Measurements from ENCODE around the gene PRR23E. TPM values are rescaled to one million over a fixed set of nuclear protein-coding genes. Genes with fewer than 3 reads are reported as not detected.

PRR23E gene
- total RNA-seq, 1 donor from 2014 or later: not detected

- H3K27me3 ChIP-seq (ENCODE audit: control insufficient read depth in 3 of 3, insufficient read depth in 3 of 3, low read length in 3 of 3): peaks cover 2 to 18% (median 3%) of the 10 kb centered on the region in 3 donors
- H3K4me1 ChIP-seq (ENCODE audit: control insufficient read depth in 3 of 3, insufficient read depth in 3 of 3, low read length in 3 of 3): peaks cover 0 to 8% (median 5%) of the 10 kb centered on the region in 3 donors
- no peaks in the 10 kb centered on the region for H3K9me3 ChIP-seq (ENCODE audit: control insufficient read depth in 3 of 3, low read length in 3 of 3)
- no peak overlapping the region for H3K4me3 ChIP-seq (ENCODE audit: low read length in 3 of 3)
- no peak overlapping the region for H3K9ac ChIP-seq (ENCODE audit: low read depth in 1 of 3, low read length in 3 of 3)
- no peaks in the 10 kb centered on the region for H3K36me3 ChIP-seq (ENCODE audit: control insufficient read depth in 3 of 3, insufficient read depth in 3 of 3, low read length in 3 of 3)
- no peak overlapping the region for H3K27ac ChIP-seq (ENCODE audit: low read depth, low read length)
Observed at GRCh38 chr3:127212711-127213110, 19.8 kb downstream of the PRR23E start.

GRCh38 chr3:127213381-127213918 lies 20.5 kb downstream of the PRR23E start:
- Histone ChIP-seq H3K27ac (ENCODE audit: low read depth, low read length) (no peak overlapping the region), H3K27me3 (ENCODE audit: control insufficient read depth in 3 of 3, insufficient read depth in 3 of 3, low read length in 3 of 3) (peaks cover 3 to 25% (median 9%) of the 10 kb centered on the region in 3 donors), H3K4me3 (ENCODE audit: low read length in 3 of 3) (no peak overlapping the region), H3K36me3 (ENCODE audit: control insufficient read depth in 3 of 3, insufficient read depth in 3 of 3, low read length in 3 of 3) (no peaks in the 10 kb centered on the region), H3K4me1 (ENCODE audit: control insufficient read depth in 3 of 3, insufficient read depth in 3 of 3, low read length in 3 of 3) (peaks cover 0 to 13% (median 7%) of the 10 kb centered on the region in 3 donors), H3K9ac (ENCODE audit: low read depth in 1 of 3, low read length in 3 of 3) (no peak overlapping the region), H3K9me3 (ENCODE audit: control insufficient read depth in 3 of 3, low read length in 3 of 3) (no peaks in the 10 kb centered on the region)

- Histone ChIP-seq H3K27me3 (ENCODE audit: control insufficient read depth in 3 of 3, insufficient read depth in 3 of 3, low read length in 3 of 3) (peaks cover 3 to 29% (median 9%) of the 10 kb centered on the region in 3 donors), H3K9me3 (ENCODE audit: control insufficient read depth in 3 of 3, low read length in 3 of 3) (no peaks in the 10 kb centered on the region), H3K4me1 (ENCODE audit: control insufficient read depth in 3 of 3, insufficient read depth in 3 of 3, low read length in 3 of 3) (peaks cover 0 to 13% (median 7%) of the 10 kb centered on the region in 3 donors)
Observed at GRCh38 chr3:127214975-127215374, 22.0 kb downstream of the PRR23E start.

GRCh38 chr3:127215714-127216414 lies 22.9 kb downstream of the PRR23E start:
- no peaks in the 10 kb centered on the region for H3K9me3 ChIP-seq (ENCODE audit: control insufficient read depth in 3 of 3, low read length in 3 of 3)
- H3K4me1 ChIP-seq (ENCODE audit: control insufficient read depth in 3 of 3, insufficient read depth in 3 of 3, low read length in 3 of 3): peaks cover 0 to 20% (median 13%) of the 10 kb centered on the region in 3 donors
- no peak overlapping the region for H3K27ac ChIP-seq (ENCODE audit: low read depth, low read length)
- no peak overlapping the region for H3K4me3 ChIP-seq (ENCODE audit: low read length in 3 of 3)
- no peak overlapping the region for H3K9ac ChIP-seq (ENCODE audit: low read depth in 1 of 3, low read length in 3 of 3)
- H3K27me3 ChIP-seq (ENCODE audit: control insufficient read depth in 3 of 3, insufficient read depth in 3 of 3, low read length in 3 of 3): peaks cover 3 to 27% (median 15%) of the 10 kb centered on the region in 3 donors
- no peaks in the 10 kb centered on the region for H3K36me3 ChIP-seq (ENCODE audit: control insufficient read depth in 3 of 3, insufficient read depth in 3 of 3, low read length in 3 of 3)

More at GRCh38 chr3:127214975-127215374, 22.0 kb downstream of the PRR23E start:
- H3K9ac ChIP-seq (ENCODE audit: low read depth in 1 of 3, low read length in 3 of 3): no peak overlapping the region
- H3K27ac ChIP-seq (ENCODE audit: low read depth, low read length): no peak overlapping the region
- no peak overlapping the region for H3K4me3 ChIP-seq (ENCODE audit: low read length in 3 of 3)
- H3K36me3 ChIP-seq (ENCODE audit: control insufficient read depth in 3 of 3, insufficient read depth in 3 of 3, low read length in 3 of 3): no peaks in the 10 kb centered on the region

- Histone ChIP-seq H3K9ac (ENCODE audit: low read depth in 1 of 3, low read length in 3 of 3) (no peak overlapping the region), H3K4me1 (ENCODE audit: control insufficient read depth in 3 of 3, insufficient read depth in 3 of 3, low read length in 3 of 3) (peaks cover 0 to 21% (median 13%) of the 10 kb centered on the region in 3 donors), H3K27me3 (ENCODE audit: control insufficient read depth in 3 of 3, insufficient read depth in 3 of 3, low read length in 3 of 3) (peaks cover 3 to 25% (median 19%) of the 10 kb centered on the region in 3 donors), H3K4me3 (ENCODE audit: low read length in 3 of 3) (no peak overlapping the region), H3K36me3 (ENCODE audit: control insufficient read depth in 3 of 3, insufficient read depth in 3 of 3, low read length in 3 of 3) (no peaks in the 10 kb centered on the region), H3K27ac (ENCODE audit: low read depth, low read length) (no peak overlapping the region), H3K9me3 (ENCODE audit: control insufficient read depth in 3 of 3, low read length in 3 of 3) (no peaks in the 10 kb centered on the region)
Observed at GRCh38 chr3:127216415-127217261, 23.7 kb downstream of the PRR23E start.

- Histone ChIP-seq H3K27me3 (ENCODE audit: control insufficient read depth in 3 of 3, insufficient read depth in 3 of 3, low read length in 3 of 3) (peaks cover 6 to 31% (median 26%) of the 10 kb centered on the region in 3 donors), H3K4me3 (ENCODE audit: low read length in 3 of 3) (no peak overlapping the region), H3K36me3 (ENCODE audit: control insufficient read depth in 3 of 3, insufficient read depth in 3 of 3, low read length in 3 of 3) (no peaks in the 10 kb centered on the region), H3K9me3 (ENCODE audit: control insufficient read depth in 3 of 3, low read length in 3 of 3) (no peaks in the 10 kb centered on the region), H3K9ac (ENCODE audit: low read depth in 1 of 3, low read length in 3 of 3) (no peak overlapping the region), H3K4me1 (ENCODE audit: control insufficient read depth in 3 of 3, insufficient read depth in 3 of 3, low read length in 3 of 3) (peaks cover 0 to 21% (median 13%) of the 10 kb centered on the region in 3 donors), H3K27ac (ENCODE audit: low read depth, low read length) (no peak overlapping the region)
Observed at GRCh38 chr3:127217596-127218453, 24.9 kb downstream of the PRR23E start.

- Histone ChIP-seq H3K27me3 (ENCODE audit: control insufficient read depth in 3 of 3, insufficient read depth in 3 of 3, low read length in 3 of 3) (peaks cover 9 to 38% (median 33%) of the 10 kb centered on the region in 3 donors), H3K4me3 (ENCODE audit: low read length in 3 of 3) (no peak overlapping the region), H3K4me1 (ENCODE audit: control insufficient read depth in 3 of 3, insufficient read depth in 3 of 3, low read length in 3 of 3) (peaks cover 0 to 21% (median 13%) of the 10 kb centered on the region in 3 donors), H3K9me3 (ENCODE audit: control insufficient read depth in 3 of 3, low read length in 3 of 3) (no peaks in the 10 kb centered on the region), H3K27ac (ENCODE audit: low read depth, low read length) (no peak overlapping the region), H3K36me3 (ENCODE audit: control insufficient read depth in 3 of 3, insufficient read depth in 3 of 3, low read length in 3 of 3) (no peaks in the 10 kb centered on the region), H3K9ac (ENCODE audit: low read depth in 1 of 3, low read length in 3 of 3) (no peak overlapping the region)
Observed at GRCh38 chr3:127218454-127218922, 25.6 kb downstream of the PRR23E start.

GRCh38 chr3:127220497-127220896 lies 27.6 kb downstream of the PRR23E start:
- no peak overlapping the region for H3K27ac ChIP-seq (ENCODE audit: low read depth, low read length)
- no peaks in the 10 kb centered on the region for H3K9me3 ChIP-seq (ENCODE audit: control insufficient read depth in 3 of 3, low read length in 3 of 3)
- no peak overlapping the region for H3K4me3 ChIP-seq (ENCODE audit: low read length in 3 of 3)
- H3K9ac ChIP-seq (ENCODE audit: low read depth in 1 of 3, low read length in 3 of 3): no peak overlapping the region
- H3K36me3 ChIP-seq (ENCODE audit: control insufficient read depth in 3 of 3, insufficient read depth in 3 of 3, low read length in 3 of 3): no peaks in the 10 kb centered on the region
- peaks cover 0 to 21% (median 13%) of the 10 kb centered on the region in 3 donors for H3K4me1 ChIP-seq (ENCODE audit: control insufficient read depth in 3 of 3, insufficient read depth in 3 of 3, low read length in 3 of 3)
- peaks cover 10 to 39% (median 30%) of the 10 kb centered on the region in 3 donors for H3K27me3 ChIP-seq (ENCODE audit: control insufficient read depth in 3 of 3, insufficient read depth in 3 of 3, low read length in 3 of 3)

- H3K9me3 ChIP-seq (ENCODE audit: control insufficient read depth in 3 of 3, low read length in 3 of 3): no peaks in the 10 kb centered on the region
- no peak overlapping the region for H3K4me3 ChIP-seq (ENCODE audit: low read length in 3 of 3)
- H3K36me3 ChIP-seq (ENCODE audit: control insufficient read depth in 3 of 3, insufficient read depth in 3 of 3, low read length in 3 of 3): no peaks in the 10 kb centered on the region
- peaks cover 0 to 21% (median 13%) of the 10 kb centered on the region in 3 donors for H3K4me1 ChIP-seq (ENCODE audit: control insufficient read depth in 3 of 3, insufficient read depth in 3 of 3, low read length in 3 of 3)
- H3K27ac ChIP-seq (ENCODE audit: low read depth, low read length): no peak overlapping the region
- peaks cover 10 to 39% (median 30%) of the 10 kb centered on the region in 3 donors for H3K27me3 ChIP-seq (ENCODE audit: control insufficient read depth in 3 of 3, insufficient read depth in 3 of 3, low read length in 3 of 3)
- no peak overlapping the region for H3K9ac ChIP-seq (ENCODE audit: low read depth in 1 of 3, low read length in 3 of 3)
Observed at GRCh38 chr3:127221037-127221436, 28.1 kb downstream of the PRR23E start.
